ENCODE data around the gene ARRB1. TPM values are rescaled to one million over a fixed set of nuclear protein-coding genes. Genes with fewer than 3 reads are reported as not detected.

ARRB1 gene
- total and polyA plus RNA-seq, 9 donors: 15.2 to 68.0 (median 27.2) TPM

DNA sequence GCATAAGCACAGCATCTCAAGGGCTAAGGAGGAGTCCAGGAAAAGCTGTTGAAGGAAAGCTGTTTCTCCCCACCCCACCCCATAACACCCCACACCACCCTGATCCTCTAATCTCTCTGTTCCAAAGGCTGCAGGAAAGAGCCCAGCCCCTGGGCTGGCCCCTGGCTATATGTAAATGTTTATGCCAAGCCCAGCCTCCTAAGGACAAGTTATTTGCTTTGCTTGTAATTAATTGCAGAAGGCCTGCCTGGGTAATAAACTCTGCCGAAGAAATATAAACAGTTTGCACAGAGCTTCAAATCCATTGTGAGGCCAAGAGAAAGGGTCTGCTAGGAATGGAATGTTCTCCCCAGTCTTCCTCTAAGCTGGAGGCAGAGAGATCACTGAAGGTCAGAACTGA lies 21.2 kb downstream of the ARRB1 start:
- TF ChIP-seq POLR2A (IDR thresholded peaks at IDR 0.05): no peak
- TF ChIP-seq EP300 (IDR thresholded peaks at IDR 0.05): no peak
- no peak for TF ChIP-seq CTCF (IDR thresholded peaks at IDR 0.05)
- no peak overlapping the region for H3K4me3 ChIP-seq
- no peaks in the 10 kb centered on the region for H3K27me3 ChIP-seq
- H3K9me3 ChIP-seq: no peaks in the 10 kb centered on the region
- H3K27ac ChIP-seq: no peak overlapping the region
- DNase-seq: no peak
- intact Hi-C loops (cut with DNase I): loop anchor here in 1 of 4 donors (5.0 kb wide), 1 partner anchor 52 kb away; no protein-coding TSS in a partner anchor
- H3K4me1 ChIP-seq (ENCODE audit: insufficient read depth): peaks cover 16% of the 10 kb centered on the region
- no peaks in the 10 kb centered on the region for H3K36me3 ChIP-seq
- 0 to 10% (median 3%) methylated on average over 1 of the region's 1 CpG for WGBS, 3 donors

DNA sequence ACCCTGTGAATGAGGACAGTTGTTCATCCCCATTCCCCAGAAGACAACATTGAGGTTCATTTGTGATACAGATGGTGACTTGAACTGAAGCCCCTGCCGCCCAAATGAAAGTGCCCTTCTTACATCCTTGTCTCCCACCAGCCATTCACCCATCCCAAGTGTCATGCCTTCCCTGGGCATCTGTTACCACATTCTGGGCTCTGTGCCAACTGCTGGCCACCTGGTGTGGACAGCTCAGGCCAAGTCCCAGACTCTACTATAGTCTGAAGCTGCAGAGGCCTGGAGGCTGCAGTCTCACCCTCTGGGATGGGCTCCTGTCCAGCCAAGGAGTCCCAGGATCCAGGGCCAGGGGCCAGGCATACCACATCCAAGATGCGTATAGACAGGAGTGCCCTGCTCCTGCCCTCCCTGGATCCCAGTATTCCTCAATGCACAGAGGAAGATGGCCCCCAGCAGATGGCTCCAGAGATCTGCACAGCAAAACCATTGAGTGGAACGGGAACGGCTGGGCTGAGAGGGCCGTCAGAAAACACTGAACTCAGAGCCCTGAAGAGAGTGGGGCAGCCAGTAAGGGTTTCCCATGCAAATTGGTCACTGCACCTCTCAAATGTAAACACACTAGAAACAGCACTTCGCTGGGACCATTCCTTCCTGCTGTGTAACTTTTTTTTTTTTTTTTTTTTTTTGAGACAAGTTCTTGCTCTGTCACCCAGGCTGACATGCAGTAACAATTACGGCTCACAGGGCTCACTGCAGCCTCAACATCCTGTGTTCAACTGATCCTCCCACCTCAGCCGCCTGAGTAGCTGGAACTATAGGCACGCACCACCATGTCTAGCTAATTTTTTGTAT lies 22.8 kb downstream of the ARRB1 start:
- 30 to 37% (median 36%) methylated on average over 9 of the region's 9 CpGs for WGBS, 3 donors
- TF ChIP-seq EP300 (IDR thresholded peaks at IDR 0.05) (no peak), CTCF (IDR thresholded peaks at IDR 0.05) (peak; percentile 13 to 72 (median 68)), POLR2A (IDR thresholded peaks at IDR 0.05) (no peak)
- Histone ChIP-seq H3K4me3 (no peak overlapping the region), H3K36me3 (no peaks in the 10 kb centered on the region), H3K4me1 (ENCODE audit: insufficient read depth) (peaks cover 8% of the 10 kb centered on the region), H3K9me3 (no peaks in the 10 kb centered on the region), H3K27me3 (no peaks in the 10 kb centered on the region), H3K27ac (no peak overlapping the region)
- intact Hi-C loops (cut with DNase I): loop anchor here in 3 of 4 donors (2.0 to 5.0 kb wide), 3 partner anchors 46 to 56 kb away; no protein-coding TSS in a partner anchor
- peak; percentile 68 to 78 (median 72) for DNase-seq

DNA sequence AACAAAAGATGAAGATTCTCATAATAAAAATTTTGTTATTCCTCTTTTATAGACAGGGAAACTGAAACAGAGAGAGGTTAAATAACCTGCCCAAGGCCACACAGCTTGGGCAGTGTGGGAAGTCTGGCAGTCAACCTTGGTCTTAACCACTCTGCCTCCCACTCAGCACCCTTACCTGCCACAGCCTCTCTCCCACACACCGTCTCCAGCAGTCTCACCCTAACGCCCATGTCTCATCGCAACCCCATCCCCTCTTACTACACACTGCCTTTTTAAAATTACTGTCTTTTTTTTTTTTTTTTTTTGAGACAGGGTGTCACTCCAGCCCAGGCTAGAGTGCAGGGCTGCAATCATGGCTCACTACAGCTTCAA lies 25.0 kb downstream of the ARRB1 start:
- no peak for DNase-seq
- Histone ChIP-seq H3K9me3 (no peaks in the 10 kb centered on the region), H3K36me3 (no peaks in the 10 kb centered on the region), H3K4me3 (no peak overlapping the region), H3K27ac (no peak overlapping the region), H3K27me3 (no peaks in the 10 kb centered on the region), H3K4me1 (ENCODE audit: insufficient read depth) (peaks cover 7% of the 10 kb centered on the region)
- TF ChIP-seq CTCF (IDR thresholded peaks at IDR 0.05) (no peak), POLR2A (IDR thresholded peaks at IDR 0.05) (no peak), EP300 (IDR thresholded peaks at IDR 0.05) (no peak)
- 35 to 54% (median 48%) methylated on average over 3 of the region's 3 CpGs for WGBS, 3 donors
- intact Hi-C loops (cut with DNase I): loop anchor here in 2 of 4 donors (5.0 kb wide), 2 partner anchors 44 to 56 kb away; no protein-coding TSS in a partner anchor

- Histone ChIP-seq H3K4me1 (ENCODE audit: insufficient read depth) (peaks cover 7% of the 10 kb centered on the region), H3K4me3 (no peak overlapping the region), H3K9me3 (no peaks in the 10 kb centered on the region), H3K27me3 (no peaks in the 10 kb centered on the region), H3K36me3 (no peaks in the 10 kb centered on the region), H3K27ac (peak overlapping the region in 1 of 2 donors; percentile 40)
- WGBS, 3 donors: 30 to 34% (median 33%) methylated on average over 10 of the region's 10 CpGs
- intact Hi-C loops (cut with DNase I): loop anchor here in 2 of 4 donors (5.0 kb wide), 2 partner anchors 44 to 56 kb away; no protein-coding TSS in a partner anchor
- TF ChIP-seq EP300 (IDR thresholded peaks at IDR 0.05) (no peak), POLR2A (IDR thresholded peaks at IDR 0.05) (no peak), CTCF (IDR thresholded peaks at IDR 0.05) (no peak)
- peak in 2 of 5 donors; percentile 61 to 64 for DNase-seq
Measured at GRCh38 chr11:75325713-75326438, 25.6 kb downstream of the ARRB1 start.
